OCI-LY7 (cell line): ENCODE results near the gene TBC1D1. TPM values are rescaled to one million over a fixed set of nuclear protein-coding genes. Genes with fewer than 3 reads are reported as not detected.

Experiments
- BruUV-seq: library from RNA; stranded (reverse); fragments of 400-500 nt; replicated peaks from 2 replicates; lab custom pipeline; 2021; lab: Mats Ljungman, UMichigan
- CTCF ChIA-PET: fragments of 300-600 bp; sonication (Branson Sonifier 250); formaldehyde crosslinking; loops from one replicate; lab custom pipeline; 2022; ENCODE audit warnings: antibody characterized with exemption; ENCODE audit not compliant: unreplicated experiment; lab: Charles Lee
- POLR2A ChIA-PET: fragments of 300-600 bp; sonication (Branson Sonifier 250); formaldehyde crosslinking; loops from one replicate; lab custom pipeline; 2022; ENCODE audit warnings: antibody characterized with exemption; lab: Charles Lee
- DNase-seq: peaks from one replicate; pipeline ENCODE4 v3.0.0-alpha.2; 2015; ENCODE audit warnings: low spot score
- H2AFZ ChIP-seq: fragments of 200-600 bp; sonication (generic), shearing (Covaris generic); 2 replicates; pipeline ENCODE4 v1.6.1; 2014; ENCODE audit warnings: mild to moderate bottlenecking, antibody characterized with exemption, low read length, moderate library complexity
- H3K27ac ChIP-seq: fragments of 200-600 bp; sonication (generic); 2 replicates; pipeline ENCODE4 v1.5.1; 2014; ENCODE audit warnings: mixed run types, low read depth, mild to moderate bottlenecking, moderate library complexity, low read length, inconsistent platforms; ENCODE audit not compliant: poor library complexity, severe bottlenecking
- H3K36me3 ChIP-seq: fragments of 200-600 bp; sonication (generic); 2 replicates; pipeline ENCODE4 v1.6.1; 2014; ENCODE audit warnings: mild to moderate bottlenecking, antibody characterized with exemption, low read length, moderate library complexity, mixed read lengths; ENCODE audit not compliant: insufficient read depth
- H3K4me1 ChIP-seq: fragments of 200-600 bp; sonication (generic); 2 replicates; pipeline ENCODE4 v1.5.1; 2014; ENCODE audit warnings: mild to moderate bottlenecking, low read length; ENCODE audit not compliant: insufficient read depth, poor library complexity, severe bottlenecking
- H3K4me2 ChIP-seq: fragments of 200-600 bp; sonication (generic); 2 replicates; pipeline ENCODE4 v1.6.1; 2014; ENCODE audit warnings: mild to moderate bottlenecking, low read length
- H3K4me3 ChIP-seq: fragments of 200-600 bp; sonication (generic); 2 replicates; pipeline ENCODE4 v1.5.1; 2014; ENCODE audit warnings: mild to moderate bottlenecking, low read depth, low read length; ENCODE audit not compliant: poor library complexity, severe bottlenecking
- H3K79me2 ChIP-seq: fragments of 200-600 bp; sonication (generic); 2 replicates; pipeline ENCODE4 v1.6.1; 2016; ENCODE audit warnings: low read depth, mild to moderate bottlenecking, low read length, moderate library complexity, mixed read lengths; ENCODE audit not compliant: insufficient read depth
- H3K9me2 ChIP-seq: fragments of 200-600 bp; sonication (generic); 2 replicates; pipeline ENCODE4 v1.6.1; 2016; ENCODE audit warnings: mild to moderate bottlenecking, low read length, mixed read lengths; ENCODE audit not compliant: insufficient read depth
- H3K9me3 ChIP-seq: fragments of 200-600 bp; sonication (generic); 2 replicates; pipeline ENCODE4 v1.6.1; 2014; ENCODE audit warnings: mild to moderate bottlenecking, mixed run types, low read length, mixed read lengths
- H4K20me1 ChIP-seq: fragments of 200-600 bp; sonication (generic); 2 replicates; pipeline ENCODE4 v1.6.1; 2014; ENCODE audit warnings: mild to moderate bottlenecking, antibody characterized with exemption, low read length, moderate library complexity, mixed read lengths; ENCODE audit not compliant: insufficient read depth
- CTCF ChIP-seq: fragments of 200-600 bp; sonication (generic); conservative IDR thresholded peaks from 2 replicates; pipeline ENCODE4 v1.5.1; 2014; ENCODE audit warnings: mild to moderate bottlenecking, antibody characterized with exemption, low read length, moderate library complexity, mixed read lengths
- EZH2phosphoT487 ChIP-seq: fragments of 200-600 bp; sonication (generic); IDR thresholded peaks from 2 replicates; pipeline ENCODE4 v1.6.1; 2018; ENCODE audit warnings: low read depth, borderline replicate concordance, mild to moderate bottlenecking, mixed run types, antibody characterized with exemption, low read length, moderate library complexity, mixed read lengths
- intact Hi-C: fragments of 100-400 bp; cut with micrococcal nuclease; formaldehyde crosslinking; loops from one replicate; pipeline ENCODE4 v1.10.0; 2022; ENCODE audit not compliant: unreplicated experiment
- total RNA-seq, 2 experiments: library from RNA; depleted of rRNA in 1 of 2; stranded (reverse); fragments of >200 nt in 1 of 2; shearing (Covaris generic) in 1 of 2; gene quantifications; 2 replicates each; pipeline ENCODE4 v1.2.3, GENCODE V29; 2014 to 2022

TBC1D1 gene
- total RNA-seq, 2 experiments from 2014 or later = 539 to 545 TPM

DNA sequence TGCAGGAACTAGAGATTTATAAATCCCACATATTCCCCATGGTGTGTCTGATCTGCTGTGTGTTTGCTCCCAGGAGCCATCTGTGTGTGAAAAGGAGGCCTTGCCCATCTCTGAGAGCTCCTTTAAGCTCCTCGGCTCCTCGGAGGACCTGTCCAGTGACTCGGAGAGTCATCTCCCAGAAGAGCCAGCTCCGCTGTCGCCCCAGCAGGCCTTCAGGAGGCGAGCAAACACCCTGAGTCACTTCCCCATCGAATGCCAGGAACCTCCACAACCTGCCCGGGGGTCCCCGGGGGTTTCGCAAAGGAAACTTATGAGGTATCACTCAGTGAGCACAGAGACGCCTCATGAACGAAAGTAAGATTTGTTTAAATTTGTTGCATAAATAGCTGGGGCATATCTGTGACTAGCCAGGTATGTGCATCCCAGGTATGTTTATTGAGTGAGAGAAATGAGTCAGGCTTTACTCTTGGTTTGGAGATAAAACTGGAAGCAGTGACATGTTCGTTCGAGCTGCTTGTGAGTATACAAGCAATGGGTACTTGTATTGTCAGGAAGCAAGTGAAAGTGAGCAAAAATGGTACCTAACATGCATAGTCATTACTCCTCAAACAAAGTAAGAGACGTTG, 158.8 kb downstream of the TBC1D1 start:
- no peak overlapping the region for H3K27ac ChIP-seq
- H3K9me2 ChIP-seq = no peaks in the 10 kb centered on the region
- H3K79me2 ChIP-seq = no peaks in the 10 kb centered on the region
- CTCF ChIA-PET = no interaction called here
- POLR2A ChIA-PET = interaction anchor here (0.6 to 1.2 kb wide), 4 partner anchors 27 to 298 kb away, joined by 3 to 4 read pairs (median 3); no protein-coding TSS in a partner anchor
- TF ChIP-seq CTCF (no peak), EZH2phosphoT487 (no peak)
- H3K4me2 ChIP-seq = no peak overlapping the region
- H3K9me3 ChIP-seq = no peaks in the 10 kb centered on the region
- no peaks in the 10 kb centered on the region for H3K4me1 ChIP-seq
- H2AFZ ChIP-seq = no peak overlapping the region
- intact Hi-C loops = no loop called here
- H3K36me3 ChIP-seq = peaks cover 99% of the 10 kb centered on the region
- no peaks in the 10 kb centered on the region for H4K20me1 ChIP-seq
- no TSS peak for BruUV-seq
- H3K4me3 ChIP-seq = no peak overlapping the region
- DNase-seq = no peak

GRCh38 chr4:38050560-38051350, 159.9 kb downstream of the TBC1D1 start:
- Histone ChIP-seq H3K9me2 (no peaks in the 10 kb centered on the region), H2AFZ (no peak overlapping the region), H3K4me1 (no peaks in the 10 kb centered on the region), H3K27ac (no peak overlapping the region), H4K20me1 (no peaks in the 10 kb centered on the region), H3K4me3 (no peak overlapping the region), H3K9me3 (no peaks in the 10 kb centered on the region), H3K36me3 (peaks cover 99% of the 10 kb centered on the region), H3K79me2 (no peaks in the 10 kb centered on the region), H3K4me2 (no peak overlapping the region)
- DNase-seq = no peak
- no TSS peak for BruUV-seq
- TF ChIP-seq EZH2phosphoT487 (no peak), CTCF (no peak)
- POLR2A ChIA-PET = interaction anchor here (0.6 to 1.2 kb wide), 3 partner anchors 26 to 448 kb away, joined by 3 to 5 read pairs (median 4); no protein-coding TSS in a partner anchor
- intact Hi-C loops = no loop called here
- CTCF ChIA-PET = no interaction called here

- DNase-seq = no peak
- no peaks in the 10 kb centered on the region for H3K79me2 ChIP-seq
- ChIA-PET CTCF (no interaction called here), POLR2A (no interaction called here)
- intact Hi-C loops = no loop called here
- no peak overlapping the region for H3K27ac ChIP-seq
- H2AFZ ChIP-seq = no peak overlapping the region
- H4K20me1 ChIP-seq = no peaks in the 10 kb centered on the region
- H3K4me3 ChIP-seq = no peak overlapping the region
- no peaks in the 10 kb centered on the region for H3K4me1 ChIP-seq
- no peaks in the 10 kb centered on the region for H3K9me3 ChIP-seq
- no TSS peak for BruUV-seq
- H3K4me2 ChIP-seq = no peak overlapping the region
- peaks cover 100% of the 10 kb centered on the region for H3K36me3 ChIP-seq
- TF ChIP-seq CTCF (no peak), EZH2phosphoT487 (no peak)
- no peaks in the 10 kb centered on the region for H3K9me2 ChIP-seq
Measured at GRCh38 chr4:38055566-38055965, 164.7 kb downstream of the TBC1D1 start.
